Glutamatergic neuron (in vitro differentiated cells): ENCODE measurements around the gene SMIM33. TPM values are rescaled to one million over a fixed set of nuclear protein-coding genes. Genes with fewer than 3 reads are reported as not detected.
A peak's percentile ranks its signal among the peaks of the same experiment; 100 is the strongest.

Source experiments
- DNase-seq: peaks from one replicate; pipeline ENCODE4 v3.0.0; 2022
- H3K27ac Mint-ChIP-seq: one replicate; pipeline ENCODE4 v1.8.0; 2020; ENCODE audit warnings: mild to moderate bottlenecking, mixed read lengths, inconsistent platforms; ENCODE audit not compliant: unreplicated experiment
- H3K27me3 Mint-ChIP-seq: one replicate; pipeline ENCODE4 v1.8.0; 2020; ENCODE audit warnings: mild to moderate bottlenecking, moderate library complexity, mixed read lengths, inconsistent platforms; ENCODE audit not compliant: unreplicated experiment
- H3K36me3 Mint-ChIP-seq: one replicate; pipeline ENCODE4 v1.8.0; 2020; ENCODE audit warnings: mild to moderate bottlenecking, mixed read lengths, inconsistent platforms; ENCODE audit not compliant: unreplicated experiment
- H3K4me1 Mint-ChIP-seq: one replicate; pipeline ENCODE4 v1.8.0; 2020; ENCODE audit warnings: mild to moderate bottlenecking, low read depth, mixed read lengths, inconsistent platforms; ENCODE audit not compliant: unreplicated experiment
- H3K4me3 Mint-ChIP-seq: one replicate; pipeline ENCODE4 v1.8.0; 2020; ENCODE audit warnings: mild to moderate bottlenecking, mixed read lengths, inconsistent platforms; ENCODE audit not compliant: unreplicated experiment
- H3K9me3 Mint-ChIP-seq: one replicate; pipeline ENCODE4 v1.8.0; 2020; ENCODE audit warnings: mild to moderate bottlenecking, moderate library complexity, mixed read lengths, inconsistent platforms; ENCODE audit not compliant: unreplicated experiment
- CTCF ChIP-seq: fragments of 200-600 bp; sonication (generic); IDR thresholded peaks from one replicate; pipeline ENCODE4 v1.5.0; 2021; ENCODE audit not compliant: partially characterized antibody, unreplicated experiment
- total RNA-seq: library from RNA; stranded (reverse); fragmentation: NEBNext Ultra II Directional; extraction: Animal tissue kit (Norgen Biotek cat#: 25700); gene quantifications from one replicate; pipeline ENCODE4 v1.2.1, GENCODE V29; 2021; ENCODE audit not compliant: unreplicated experiment

Gene SMIM33
- total RNA-seq, 1 donor from 2014 or later, result not detected

GRCh38 chr5:139472386-139473030 lies 1.7 kb downstream of the SMIM33 start:
- Mint-ChIP-seq H3K4me3 (no peak overlapping the region), H3K4me1 (peaks cover 32% of the 10 kb centered on the region), H3K27ac (no peak overlapping the region), H3K9me3 (peaks cover 15% of the 10 kb centered on the region), H3K36me3 (no peaks in the 10 kb centered on the region), H3K27me3 (peaks cover 19% of the 10 kb centered on the region)
- TF ChIP-seq CTCF, result no peak
- DNase-seq, result no peak

- Mint-ChIP-seq H3K27me3 (peaks cover 19% of the 10 kb centered on the region), H3K36me3 (no peaks in the 10 kb centered on the region), H3K27ac (no peak overlapping the region), H3K4me1 (peaks cover 32% of the 10 kb centered on the region), H3K9me3 (peaks cover 16% of the 10 kb centered on the region), H3K4me3 (no peak overlapping the region)
- no peak for TF ChIP-seq CTCF
- no peak for DNase-seq
Measured at GRCh38 chr5:139473105-139473504, 2.3 kb downstream of the SMIM33 start.

- Mint-ChIP-seq H3K4me3 (no peak overlapping the region), H3K4me1 (peaks cover 28% of the 10 kb centered on the region), H3K27me3 (peaks cover 19% of the 10 kb centered on the region), H3K36me3 (no peaks in the 10 kb centered on the region), H3K27ac (no peak overlapping the region), H3K9me3 (peaks cover 16% of the 10 kb centered on the region)
- no peak for DNase-seq
- TF ChIP-seq CTCF, result no peak
Measured at GRCh38 chr5:139473565-139473964, 2.8 kb downstream of the SMIM33 start.

- H3K27me3 Mint-ChIP-seq, result peaks cover 19% of the 10 kb centered on the region
Measured at GRCh38 chr5:139474890-139475791, 4.3 kb downstream of the SMIM33 start.

More at GRCh38 chr5:139474890-139475791, 4.3 kb downstream of the SMIM33 start:
- peak; percentile 78 for DNase-seq
- Mint-ChIP-seq H3K4me1 (peaks cover 23% of the 10 kb centered on the region), H3K27ac (peak overlapping the region; percentile 93), H3K4me3 (peak overlapping the region; percentile 77), H3K9me3 (peaks cover 16% of the 10 kb centered on the region), H3K36me3 (no peaks in the 10 kb centered on the region)
- no peak for TF ChIP-seq CTCF
